VCaP (cell line): ENCODE measurements around the gene TMA7B.

Experiments
- H3K27ac ChIP-seq: fragments of 450-650 bp; 2 replicates; pipeline ENCODE4 v1.5.1; 2017
- TF ChIP-seq, protein P1 (sequence below): fragments of 450-650 bp; conservative IDR thresholded peaks from 2 replicates; pipeline ENCODE4 v1.5.1; 2017; ENCODE audit warnings: mild to moderate bottlenecking, moderate library complexity

The TMA7B gene

DNA sequence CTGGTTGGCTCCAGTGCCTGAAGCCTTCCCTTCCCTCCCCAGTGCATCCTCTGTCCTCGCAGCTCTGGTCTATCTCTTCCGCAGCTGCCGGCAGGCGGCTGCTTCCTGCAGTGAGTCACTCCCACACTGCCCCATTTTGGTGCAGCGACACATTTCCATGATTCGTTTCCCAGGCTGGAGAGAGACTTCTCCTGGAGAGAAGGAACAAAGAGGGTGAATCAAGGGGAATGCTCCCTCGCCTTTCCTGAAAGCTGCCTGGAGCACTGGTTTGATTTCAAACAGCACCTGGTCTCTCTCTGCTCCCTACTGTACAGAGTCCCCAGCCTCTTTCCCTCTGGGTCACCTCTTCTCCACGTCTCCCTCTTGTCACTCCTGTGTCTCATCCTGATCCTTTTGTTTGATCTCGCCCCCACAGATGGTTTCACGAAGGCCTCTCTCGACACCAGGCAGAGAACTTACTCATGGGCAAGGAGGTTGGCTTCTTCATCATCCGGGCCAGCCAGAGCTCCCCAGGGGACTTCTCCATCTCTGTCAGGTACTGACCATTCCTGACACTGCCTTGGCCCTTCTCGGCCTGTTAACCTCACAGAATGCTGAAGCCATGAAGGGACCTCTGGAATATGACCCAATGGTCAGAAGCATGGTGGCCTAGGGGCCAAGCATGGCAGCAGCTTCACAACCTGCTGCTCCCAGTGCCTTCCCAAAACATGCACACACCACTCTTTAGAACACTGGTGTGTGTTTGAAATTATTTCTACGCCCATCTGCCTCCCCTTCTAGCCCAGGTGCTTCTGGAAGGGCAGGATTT lies at the start of gene TMA7B:
Gene TMA7B, plus strand, starts transcription at position 758 of the 808 bp plus-strand sequence. CDS start 3,978 bp downstream, outside the sequence.
- H3K27ac ChIP-seq: no peak within 1 kb of the TSS
- TF ChIP-seq, protein P1, sequence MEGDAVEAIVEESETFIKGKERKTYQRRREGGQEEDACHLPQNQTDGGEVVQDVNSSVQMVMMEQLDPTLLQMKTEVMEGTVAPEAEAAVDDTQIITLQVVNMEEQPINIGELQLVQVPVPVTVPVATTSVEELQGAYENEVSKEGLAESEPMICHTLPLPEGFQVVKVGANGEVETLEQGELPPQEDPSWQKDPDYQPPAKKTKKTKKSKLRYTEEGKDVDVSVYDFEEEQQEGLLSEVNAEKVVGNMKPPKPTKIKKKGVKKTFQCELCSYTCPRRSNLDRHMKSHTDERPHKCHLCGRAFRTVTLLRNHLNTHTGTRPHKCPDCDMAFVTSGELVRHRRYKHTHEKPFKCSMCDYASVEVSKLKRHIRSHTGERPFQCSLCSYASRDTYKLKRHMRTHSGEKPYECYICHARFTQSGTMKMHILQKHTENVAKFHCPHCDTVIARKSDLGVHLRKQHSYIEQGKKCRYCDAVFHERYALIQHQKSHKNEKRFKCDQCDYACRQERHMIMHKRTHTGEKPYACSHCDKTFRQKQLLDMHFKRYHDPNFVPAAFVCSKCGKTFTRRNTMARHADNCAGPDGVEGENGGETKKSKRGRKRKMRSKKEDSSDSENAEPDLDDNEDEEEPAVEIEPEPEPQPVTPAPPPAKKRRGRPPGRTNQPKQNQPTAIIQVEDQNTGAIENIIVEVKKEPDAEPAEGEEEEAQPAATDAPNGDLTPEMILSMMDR: no peak

DNA sequence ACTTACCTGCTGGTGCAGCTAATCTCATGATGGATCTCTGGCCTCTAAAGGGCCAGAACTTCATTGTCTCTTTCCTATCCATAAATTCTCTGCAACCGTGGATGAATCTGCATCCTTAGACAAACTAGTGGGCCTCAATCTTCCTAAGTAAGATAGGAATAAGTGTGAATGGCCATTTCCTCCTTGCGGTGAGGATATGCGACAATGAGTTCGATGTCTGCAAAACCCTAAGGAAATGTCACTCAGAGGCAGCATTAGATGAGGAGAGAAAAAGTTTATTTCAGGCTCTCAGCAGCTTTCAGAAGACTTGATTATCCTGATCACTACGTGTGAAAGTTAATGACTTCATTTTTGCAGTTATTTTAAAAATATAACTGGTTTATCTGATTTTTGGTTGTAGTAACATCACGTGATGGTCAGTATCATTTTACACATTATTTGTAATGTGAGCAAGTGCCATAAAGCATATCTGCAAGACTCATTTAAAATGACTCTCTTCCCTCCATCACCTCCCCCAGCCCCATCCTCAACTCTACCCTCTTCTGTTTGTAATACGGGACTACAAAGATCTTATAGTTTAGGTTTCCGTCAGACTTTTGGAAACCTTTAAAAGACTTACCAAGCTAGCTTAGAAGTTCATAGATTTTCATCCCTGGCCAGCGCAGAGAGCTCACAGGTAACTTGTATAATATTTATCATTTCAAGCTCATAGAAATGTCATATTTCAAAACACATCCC lies 49.2 kb upstream of the TMA7B start:
- TF ChIP-seq, protein P1: no peak
- H3K27ac ChIP-seq: no peak overlapping the region

DNA sequence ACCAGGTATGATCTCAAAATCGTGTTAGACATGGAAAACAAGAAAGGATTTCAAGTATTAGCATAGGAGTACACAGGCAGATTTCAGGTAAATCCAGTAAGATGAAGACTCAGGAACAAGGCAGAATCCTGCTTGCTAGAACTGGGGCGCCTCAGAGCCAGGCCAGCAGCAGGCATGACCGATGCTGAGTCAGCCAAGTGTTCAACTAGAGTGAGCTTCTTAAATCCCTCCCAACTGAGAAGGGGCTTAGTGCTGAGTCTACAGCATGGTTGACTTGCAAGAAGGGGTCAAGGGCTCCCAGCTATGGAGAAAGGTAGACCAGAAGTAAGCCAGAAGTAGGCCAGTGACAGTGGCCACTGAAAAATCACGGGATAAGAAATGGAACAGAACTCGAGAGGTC lies 46.9 kb upstream of the TMA7B start:
- no peak overlapping the region for H3K27ac ChIP-seq
- TF ChIP-seq, protein P1: no peak

DNA sequence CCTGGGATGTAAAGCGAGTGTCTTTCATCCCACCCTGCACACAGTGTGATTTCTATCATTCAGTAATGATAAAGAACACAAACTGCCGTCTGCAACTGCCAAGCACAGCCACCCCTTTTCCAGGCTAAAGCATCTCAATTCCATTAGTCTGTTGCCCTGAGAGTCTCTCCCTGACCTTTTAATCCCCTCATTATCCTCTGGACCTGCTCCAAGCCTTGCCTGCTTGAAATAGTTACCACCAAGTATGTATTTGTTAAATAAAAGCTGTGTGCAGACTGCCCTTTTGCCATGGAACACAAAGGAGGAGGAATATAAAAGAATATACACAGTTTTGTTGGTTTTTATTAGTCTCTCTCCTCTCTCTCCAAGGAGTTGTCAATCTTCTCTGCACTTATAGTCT lies 46.3 kb upstream of the TMA7B start:
- TF ChIP-seq, protein P1: no peak

DNA sequence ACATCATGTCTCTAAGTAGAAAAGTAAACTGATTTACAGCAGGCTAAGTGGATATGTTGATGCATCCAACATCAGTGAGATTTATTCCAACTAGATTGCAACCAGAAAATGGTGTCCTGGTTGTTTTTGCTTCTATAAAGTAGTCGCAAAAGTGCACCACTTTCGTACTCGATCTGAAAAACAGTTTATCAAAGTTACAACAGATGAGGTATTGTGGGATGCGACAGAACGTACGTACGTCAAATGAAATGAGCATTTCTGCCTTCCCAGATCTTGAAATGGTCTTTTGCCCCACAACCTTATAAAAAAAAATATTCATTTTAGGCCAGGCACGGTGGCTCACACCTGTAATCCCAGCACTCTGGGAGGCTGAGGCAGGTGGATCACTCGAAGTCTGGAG lies 45.6 kb upstream of the TMA7B start:
- H3K27ac ChIP-seq: no peak overlapping the region
- TF ChIP-seq, protein P1: no peak

More for the DNA sequence above, 46.3 kb upstream of the TMA7B start:
- H3K27ac ChIP-seq: no peak overlapping the region

DNA sequence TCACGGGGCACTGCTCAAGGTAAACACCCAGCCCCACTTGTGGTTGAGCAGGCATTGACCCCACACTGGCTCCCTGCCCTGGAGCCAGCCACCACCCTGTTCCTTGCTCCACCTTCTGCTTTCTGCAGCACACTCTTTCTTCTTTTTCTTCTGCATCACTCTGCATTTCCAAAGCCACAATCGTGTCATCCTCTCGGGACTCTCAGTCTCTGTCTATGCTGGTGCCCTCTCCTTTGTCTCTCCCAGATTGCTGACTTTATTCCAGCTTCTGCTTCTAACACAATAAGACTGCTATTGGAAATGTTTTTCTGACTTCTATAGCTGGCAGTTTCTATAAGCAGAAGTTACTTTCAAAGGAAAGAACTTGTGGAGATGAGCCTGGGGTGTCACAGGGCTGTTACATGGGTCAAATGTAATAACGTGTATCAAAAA lies 44.9 kb upstream of the TMA7B start:
- TF ChIP-seq, protein P1: no peak

DNA sequence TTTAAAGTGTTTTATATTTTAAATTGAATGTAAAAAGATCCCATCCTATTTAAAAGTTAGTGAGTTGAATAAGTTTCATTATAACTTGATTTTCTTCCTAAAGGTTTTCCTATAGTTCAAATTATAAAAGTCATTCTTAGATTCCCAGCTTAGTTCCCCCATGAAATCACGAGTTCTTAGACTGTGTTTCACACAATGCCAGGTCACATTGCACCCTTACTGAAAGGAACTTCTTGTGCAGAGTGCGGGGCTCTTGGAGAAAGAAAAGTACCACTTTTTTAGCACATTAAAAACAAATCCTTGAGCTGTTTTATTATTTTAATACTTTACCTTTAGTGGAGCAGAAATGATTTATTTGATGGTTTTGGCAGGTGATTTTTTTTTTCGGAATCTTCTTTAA lies 43.7 kb upstream of the TMA7B start:
- H3K27ac ChIP-seq: no peak overlapping the region
- TF ChIP-seq, protein P1: no peak

More for the DNA sequence above, 44.9 kb upstream of the TMA7B start:
- H3K27ac ChIP-seq: no peak overlapping the region
